Naive thymus-derived CD4-positive, alpha-beta T cell (primary cell): ENCODE data around the gene FTL. TPM values are rescaled to one million over a fixed set of nuclear protein-coding genes. Genes with fewer than 3 reads are reported as not detected.

Source experiments
- ATAC-seq: fragments of 150-1000 bp; cut with Tn5 transposase; 2 replicates; pipeline ENCODE4 v1.10.0; 2021; ENCODE audit warnings: mild to moderate bottlenecking, moderate library complexity
- CTCF ChIA-PET: fragments of 350-600 bp; sonication (Branson Sonifier 250); formaldehyde crosslinking; loops from one replicate; lab custom pipeline; 2021; ENCODE audit warnings: antibody characterized with exemption; lab: Charles Lee
- POLR2A ChIA-PET: fragments of 350-600 bp; sonication (Branson Sonifier 250); formaldehyde crosslinking; loops from one replicate; lab custom pipeline; 2021; ENCODE audit warnings: antibody characterized with exemption, inconsistent platforms; lab: Charles Lee
- DNase-seq, 9 donors: peaks; one replicate each; pipeline versions ENCODE4 v3.0.0 to v3.0.0-alpha.2; 2020 to 2022; ENCODE audit warnings: mixed read lengths in 1 of 9
- H3K27ac ChIP-seq: one replicate; pipeline ENCODE4 v1.7.0; 2013; ENCODE audit warnings: mild to moderate bottlenecking, low read depth, low read length, moderate library complexity
- H3K27me3 ChIP-seq, 2 donors: one replicate each; pipeline ENCODE4 v1.7.0; 2013; ENCODE audit warnings: low read length in 2 of 2, mild to moderate bottlenecking in 2 of 2, moderate library complexity in 2 of 2; ENCODE audit not compliant: control insufficient read depth in 2 of 2, insufficient read depth in 2 of 2
- H3K36me3 ChIP-seq, 3 experiments: 1 replicate in 2 of 3; 2 replicates in 1 of 3; pipeline ENCODE4 v1.7.0; 2013; ENCODE audit warnings: low read length in 3 of 3, mild to moderate bottlenecking in 3 of 3, moderate library complexity in 1 of 3; ENCODE audit not compliant: insufficient read depth in 3 of 3, control insufficient read depth in 2 of 3
- H3K4me1 ChIP-seq, 2 donors: one replicate each; pipeline ENCODE4 v1.7.0; 2013; ENCODE audit warnings: low read length in 2 of 2, mild to moderate bottlenecking in 2 of 2, moderate library complexity in 1 of 2; ENCODE audit not compliant: control insufficient read depth in 2 of 2, insufficient read depth in 2 of 2
- H3K4me3 ChIP-seq: 2 replicates; pipeline ENCODE4 v1.7.0; 2013; ENCODE audit warnings: mild to moderate bottlenecking, low read length
- H3K9me3 ChIP-seq, 3 experiments: 1 replicate in 2 of 3; 2 replicates in 1 of 3; pipeline ENCODE4 v1.7.0; 2013; ENCODE audit warnings: low read length in 3 of 3; ENCODE audit not compliant: control insufficient read depth in 2 of 3
- H3K27ac Mint-ChIP-seq, 9 donors: one replicate each; pipeline ENCODE4 v1.8.0; 2020 to 2022; ENCODE audit warnings: mixed read lengths in 9 of 9, mild to moderate bottlenecking in 8 of 9, moderate library complexity in 5 of 9, inconsistent platforms in 2 of 9
- H3K27me3 Mint-ChIP-seq, 5 donors: one replicate each; pipeline ENCODE4 v1.8.0; 2021 to 2022; ENCODE audit warnings: mixed read lengths in 5 of 5, mild to moderate bottlenecking in 1 of 5
- H3K36me3 Mint-ChIP-seq, 5 donors: one replicate each; pipeline ENCODE4 v1.8.0; 2020 to 2022; ENCODE audit warnings: mixed read lengths in 5 of 5, mild to moderate bottlenecking in 3 of 5, inconsistent platforms in 1 of 5
- H3K4me1 Mint-ChIP-seq, 7 donors: one replicate each; pipeline ENCODE4 v1.8.0; 2020 to 2022; ENCODE audit warnings: mixed read lengths in 7 of 7, mild to moderate bottlenecking in 3 of 7, inconsistent platforms in 1 of 7
- H3K4me3 Mint-ChIP-seq, 10 donors: one replicate each; pipeline ENCODE4 v1.8.0; 2020 to 2022; ENCODE audit warnings: mild to moderate bottlenecking in 10 of 10, mixed read lengths in 10 of 10, moderate library complexity in 6 of 10, inconsistent platforms in 2 of 10
- H3K9me3 Mint-ChIP-seq, 11 donors: one replicate each; pipeline ENCODE4 v1.8.0; 2020 to 2022; ENCODE audit warnings: mixed read lengths in 11 of 11, mild to moderate bottlenecking in 4 of 11, inconsistent platforms in 1 of 11, moderate library complexity in 1 of 11
- intact Hi-C, 2 donors: fragments of 100-400 bp; cut with micrococcal nuclease; formaldehyde crosslinking; loops; one replicate each; pipeline ENCODE4 v1.15.1; 2023
- polyA plus RNA-seq, 2 donors: library from polyadenylated mRNA; unstranded; fragments of 300-500 nt; fragmentation: Illumina TruSeq; gene quantifications; one replicate each; pipeline ENCODE4 v1.2.3, GENCODE V29; 2021
- total RNA-seq, 6 experiments: library from RNA in 5 of 6; stranded (reverse) in 5 of 6; gene quantifications; 1 replicate in 5 of 6; 2 replicates in 1 of 6; pipeline ENCODE4 v1.2.3 and lab custom pipeline; 2021 to 2026

Gene FTL
- total and polyA plus RNA-seq, 7 experiments from 2014 or later: 888 to 4,967 (median 1,462) TPM

GRCh38 chr19:49009828-49010227, 44.7 kb downstream of the FTL start:
- Histone ChIP-seq H3K27ac (no peak overlapping the region), H3K9me3 (no peaks in the 10 kb centered on the region), H3K4me3 (no peak overlapping the region), H3K36me3 (peaks cover 0 to 62% (median 3%) of the 10 kb centered on the region in 3 experiments), H3K4me1 (no peaks in the 10 kb centered on the region), H3K27me3 (no peaks in the 10 kb centered on the region)
- Mint-ChIP-seq H3K9me3 (no peaks in the 10 kb centered on the region), H3K4me3 (no peak overlapping the region), H3K27ac (no peak overlapping the region), H3K4me1 (no peaks in the 10 kb centered on the region), H3K27me3 (no peaks in the 10 kb centered on the region), H3K36me3 (peaks cover 0 to 16% (median 4%) of the 10 kb centered on the region in 5 donors)
- intact Hi-C loops: no loop called here
- no peak for DNase-seq
- CTCF ChIA-PET: interaction anchor here (0.7 kb wide), 1 partner anchor 8 kb away, joined by 9 read pairs; no protein-coding TSS in a partner anchor
- no peak for ATAC-seq
- POLR2A ChIA-PET: interaction anchor here (0.8 kb wide), 1 partner anchor 16 kb away, joined by 5 read pairs; the partner anchor contains the start of gene RUVBL2

GRCh38 chr19:49010453-49010852, 45.3 kb downstream of the FTL start:
- Mint-ChIP-seq H3K27me3 (no peaks in the 10 kb centered on the region), H3K4me3 (no peak overlapping the region), H3K9me3 (no peaks in the 10 kb centered on the region), H3K4me1 (no peaks in the 10 kb centered on the region), H3K27ac (peak overlapping the region in 1 of 9 donors; percentile 51), H3K36me3 (peaks cover 0 to 16% (median 4%) of the 10 kb centered on the region in 5 donors)
- no peaks in the 10 kb centered on the region for H3K4me1 ChIP-seq
- H3K36me3 ChIP-seq: peaks cover 0 to 62% (median 3%) of the 10 kb centered on the region in 3 experiments
- DNase-seq: no peak
- H3K9me3 ChIP-seq: no peaks in the 10 kb centered on the region
- ChIA-PET POLR2A (no interaction called here), CTCF (interaction anchor here (0.6 kb wide), 1 partner anchor 9 kb away, joined by 3 read pairs; no protein-coding TSS in a partner anchor)
- H3K4me3 ChIP-seq: no peak overlapping the region
- no peak overlapping the region for H3K27ac ChIP-seq
- intact Hi-C loops: no loop called here
- no peaks in the 10 kb centered on the region for H3K27me3 ChIP-seq
- ATAC-seq: no peak

- H3K36me3 Mint-ChIP-seq: peaks cover 0 to 16% (median 4%) of the 10 kb centered on the region in 5 donors
- H3K4me1 Mint-ChIP-seq: no peaks in the 10 kb centered on the region
- POLR2A ChIA-PET: no interaction called here
- Histone ChIP-seq H3K27ac (no peak overlapping the region), H3K36me3 (peaks cover 0 to 59% (median 3%) of the 10 kb centered on the region in 3 experiments), H3K4me1 (no peaks in the 10 kb centered on the region), H3K27me3 (no peaks in the 10 kb centered on the region), H3K4me3 (no peak overlapping the region), H3K9me3 (no peaks in the 10 kb centered on the region)
- intact Hi-C loops: no loop called here
- ATAC-seq: no peak
- CTCF ChIA-PET: interaction anchor here (0.6 kb wide), 1 partner anchor 9 kb away, joined by 3 read pairs; no protein-coding TSS in a partner anchor
- DNase-seq: no peak
- no peaks in the 10 kb centered on the region for H3K27me3 Mint-ChIP-seq
- no peak overlapping the region for H3K4me3 Mint-ChIP-seq
- H3K9me3 Mint-ChIP-seq: no peaks in the 10 kb centered on the region
- H3K27ac Mint-ChIP-seq: no peak overlapping the region
These were observed 46.1 kb downstream of the FTL start for GRCh38 chr19:49011194-49011593.

- CTCF ChIA-PET: no interaction called here
- no peaks in the 10 kb centered on the region for H3K27me3 ChIP-seq
- Mint-ChIP-seq H3K27me3 (peaks cover 0 to 10% (median 0%) of the 10 kb centered on the region in 5 donors), H3K9me3 (no peaks in the 10 kb centered on the region), H3K4me3 (peak overlapping the region in 1 of 10 donors; percentile 51), H3K27ac (peak overlapping the region in 1 of 9 donors; percentile 67), H3K4me1 (peaks cover 0 to 15% (median 9%) of the 10 kb centered on the region in 7 donors), H3K36me3 (peaks cover 0 to 11% (median 3%) of the 10 kb centered on the region in 5 donors)
- DNase-seq (no peak), ATAC-seq (no peak)
- H3K4me3 ChIP-seq: no peak overlapping the region
- POLR2A ChIA-PET: interaction anchor here (0.9 kb wide), 1 partner anchor 173 kb away, joined by 3 read pairs; no protein-coding TSS in a partner anchor
- H3K9me3 ChIP-seq: no peaks in the 10 kb centered on the region
- H3K27ac ChIP-seq: no peak overlapping the region
- H3K4me1 ChIP-seq: no peaks in the 10 kb centered on the region
- H3K36me3 ChIP-seq: peaks cover 0 to 44% (median 0%) of the 10 kb centered on the region in 3 experiments
- intact Hi-C loops: no loop called here
These were observed 49.2 kb downstream of the FTL start for GRCh38 chr19:49014123-49014869.

- DNase-seq: no peak
- Histone ChIP-seq H3K9me3 (no peaks in the 10 kb centered on the region), H3K27me3 (no peaks in the 10 kb centered on the region), H3K4me3 (no peak overlapping the region), H3K36me3 (peaks cover 0 to 38% (median 0%) of the 10 kb centered on the region in 3 experiments), H3K4me1 (no peaks in the 10 kb centered on the region), H3K27ac (no peak overlapping the region)
- Mint-ChIP-seq H3K27ac (no peak overlapping the region), H3K4me1 (peaks cover 0 to 16% (median 12%) of the 10 kb centered on the region in 7 donors), H3K9me3 (no peaks in the 10 kb centered on the region), H3K36me3 (peaks cover 0 to 11% (median 3%) of the 10 kb centered on the region in 5 donors), H3K27me3 (peaks cover 0 to 11% (median 0%) of the 10 kb centered on the region in 5 donors), H3K4me3 (peak overlapping the region in 1 of 10 donors; percentile 7)
- intact Hi-C loops: loop anchor here in 1 of 2 donors (5.0 kb wide), 1 partner anchor 132 kb away; no protein-coding TSS in a partner anchor
- no peak for ATAC-seq
- POLR2A ChIA-PET: interaction anchor here (0.9 kb wide), 1 partner anchor 173 kb away, joined by 3 read pairs; no protein-coding TSS in a partner anchor
- CTCF ChIA-PET: interaction anchor here (1.1 kb wide), 1 partner anchor 14 kb away, joined by 3 read pairs; no protein-coding TSS in a partner anchor
These were observed 49.8 kb downstream of the FTL start for GRCh38 chr19:49014870-49015255.

GRCh38 chr19:49016067-49016839, 51.1 kb downstream of the FTL start:
- intact Hi-C loops: loop anchor here in 1 of 2 donors (5.0 kb wide), 1 partner anchor 131 kb away; no protein-coding TSS in a partner anchor
- peak overlapping the region in 3 of 10 donors; percentile 21 to 30 (median 21) for H3K4me3 Mint-ChIP-seq
- ATAC-seq (no peak), DNase-seq (no peak)
- Histone ChIP-seq H3K9me3 (no peaks in the 10 kb centered on the region), H3K36me3 (peaks cover 0 to 25% (median 0%) of the 10 kb centered on the region in 3 experiments), H3K4me1 (peaks cover 0 to 4% of the 10 kb centered on the region in 2 donors), H3K4me3 (no peak overlapping the region), H3K27ac (no peak overlapping the region), H3K27me3 (no peaks in the 10 kb centered on the region)
- H3K27ac Mint-ChIP-seq: peak overlapping the region in 2 of 9 donors; percentile 22 to 45
- POLR2A ChIA-PET: no interaction called here
- H3K4me1 Mint-ChIP-seq: peaks cover 6 to 21% (median 18%) of the 10 kb centered on the region in 7 donors
- peaks cover 0 to 6% (median 0%) of the 10 kb centered on the region in 5 donors for H3K36me3 Mint-ChIP-seq
- CTCF ChIA-PET: interaction anchor here (1.1 kb wide), 1 partner anchor 16 kb away, joined by 3 read pairs; no protein-coding TSS in a partner anchor
- H3K27me3 Mint-ChIP-seq: peaks cover 0 to 20% (median 0%) of the 10 kb centered on the region in 5 donors
- no peaks in the 10 kb centered on the region for H3K9me3 Mint-ChIP-seq
